H1 (cell line): ENCODE results near the gene LRPAP1. TPM values are rescaled to one million over a fixed set of nuclear protein-coding genes. Genes with fewer than 3 reads are reported as not detected.

ENCODE experiments used
- CTCF ChIA-PET: fragments of 300-600 bp; sonication (Branson Sonifier 250); formaldehyde crosslinking; loops from one replicate; lab custom pipeline; 2021; ENCODE audit not compliant: partially characterized antibody; lab: Charles Lee
- POLR2A ChIA-PET: fragments of 300-600 bp; sonication (Branson Sonifier 250); formaldehyde crosslinking; loops from one replicate; lab custom pipeline; 2021; ENCODE audit warnings: inconsistent platforms; ENCODE audit not compliant: partially characterized antibody; lab: Charles Lee
- DNase-seq, 2 experiments: peaks; one replicate each; pipeline versions ENCODE4 v3.0.0 to v3.0.0-alpha.2; 2010 to 2022; ENCODE audit warnings: low spot score in 2 of 2, low read depth in 1 of 2, mixed read lengths in 1 of 2
- FAIRE-seq: peaks from 2 replicates; lab custom pipeline; 2011; peaks lifted over from hg19 to GRCh38; lab: Jason Lieb, UNC
- H2AFZ ChIP-seq: 2 replicates; pipeline ENCODE4 v1.8.1; 2012; ENCODE audit warnings: low read length, inconsistent platforms
- H2AK5ac ChIP-seq: 2 replicates; pipeline ENCODE4 v1.6.1; 2013; ENCODE audit warnings: low read depth, low read length
- H2BK120ac ChIP-seq: replicated peaks from 2 replicates; pipeline ENCODE3; 2013; ENCODE audit warnings: low read depth, low read length, inconsistent platforms
- H2BK12ac ChIP-seq: 2 replicates; pipeline ENCODE4 v1.6.1; 2013; ENCODE audit warnings: low read depth, low read length
- H2BK15ac ChIP-seq: 2 replicates; pipeline ENCODE4 v1.6.1; 2013; ENCODE audit warnings: low read length
- H2BK20ac ChIP-seq: 2 replicates; pipeline ENCODE4 v1.6.1; 2013; ENCODE audit warnings: low read length
- H2BK5ac ChIP-seq: 2 replicates; pipeline ENCODE4 v1.6.1; 2013; ENCODE audit warnings: low read depth, low read length
- H3K14ac ChIP-seq: 2 replicates; pipeline ENCODE4 v1.6.1; 2013; ENCODE audit warnings: inconsistent platforms; ENCODE audit not compliant: insufficient read length
- H3K18ac ChIP-seq: 2 replicates; pipeline ENCODE4 v1.6.1; 2013; ENCODE audit warnings: low read length; ENCODE audit errors: extremely low read depth
- H3K23ac ChIP-seq: 2 replicates; pipeline ENCODE4 v1.6.1; 2013; ENCODE audit warnings: inconsistent platforms; ENCODE audit not compliant: insufficient read length
- H3K23me2 ChIP-seq: 2 replicates; pipeline ENCODE4 v1.6.1; 2013; ENCODE audit warnings: low read depth, low read length
- H3K27ac ChIP-seq: 2 replicates; pipeline ENCODE4 v1.6.1; 2011; ENCODE audit warnings: low read depth, low read length, inconsistent platforms
- H3K27me3 ChIP-seq, 4 experiments: replicated peaks in 1 of 4; 1 replicate in 1 of 4; 2 replicates in 3 of 4; pipeline versions ENCODE4 v1.6.1 to v1.8.1; 2011 to 2013; ENCODE audit warnings: low read length in 3 of 4, mild to moderate bottlenecking in 3 of 4, inconsistent platforms in 2 of 4, mixed read lengths in 2 of 4, moderate library complexity in 1 of 4; ENCODE audit not compliant: control insufficient read depth in 3 of 4, insufficient read depth in 3 of 4; ENCODE audit errors: extremely low read depth in 1 of 4
- H3K36me3 ChIP-seq, 4 experiments: 2 replicates each; pipeline versions ENCODE4 v1.6.1 to v1.8.1; 2011 to 2013; ENCODE audit warnings: mild to moderate bottlenecking in 4 of 4, low read length in 3 of 4, moderate library complexity in 2 of 4, control low read depth in 1 of 4, inconsistent platforms in 1 of 4; ENCODE audit not compliant: insufficient read depth in 4 of 4, control insufficient read depth in 2 of 4
- H3K4ac ChIP-seq: replicated peaks from 2 replicates; pipeline ENCODE3; 2013; ENCODE audit warnings: low read length, low read depth, mixed read lengths, inconsistent platforms; ENCODE audit not compliant: insufficient read length
- H3K4me1 ChIP-seq, 4 experiments: replicated peaks in 1 of 4; 1 replicate in 1 of 4; 2 replicates in 3 of 4; pipeline versions ENCODE4 v1.6.1 to v1.8.1; 2011 to 2013; ENCODE audit warnings: low read length in 3 of 4, inconsistent platforms in 2 of 4, mixed read lengths in 1 of 4; ENCODE audit not compliant: insufficient read depth in 4 of 4, control insufficient read depth in 3 of 4
- H3K4me2 ChIP-seq, 2 experiments: 2 replicates each; pipeline versions ENCODE4 v1.6.1 to v1.8.1; 2011 to 2013; ENCODE audit warnings: low read depth in 2 of 2, low read length in 2 of 2, control low read depth in 1 of 2, inconsistent platforms in 1 of 2, mild to moderate bottlenecking in 1 of 2; ENCODE audit not compliant: insufficient read depth in 1 of 2
- H3K4me3 ChIP-seq, 4 experiments: fragments of 200-600, 300-600 bp in 1 of 4; sonication (generic), shearing (Covaris generic), sonication (Bioruptor Twin) in 1 of 4; 2 replicates each; pipeline versions ENCODE4 v1.5.1 to v1.8.1; 2011 to 2016; ENCODE audit warnings: low read length in 4 of 4, low read depth in 3 of 4, control low read depth in 2 of 4, inconsistent platforms in 2 of 4, mild to moderate bottlenecking in 2 of 4, mixed read lengths in 1 of 4, moderate library complexity in 1 of 4; ENCODE audit not compliant: insufficient read depth in 2 of 4; ENCODE audit errors: extremely low read depth in 1 of 4
- H3K56ac ChIP-seq: replicated peaks from 2 replicates; pipeline ENCODE3; 2013; ENCODE audit warnings: low read depth, mild to moderate bottlenecking, mixed read lengths, low read length, inconsistent platforms; ENCODE audit not compliant: insufficient read length
- H3K79me1 ChIP-seq: 2 replicates; pipeline ENCODE4 v1.6.1; 2013; ENCODE audit warnings: low read depth, low read length, control low read depth
- H3K79me2 ChIP-seq, 2 experiments: 2 replicates each; pipeline versions ENCODE4 v1.6.1 to v1.8.1; 2012 to 2013; ENCODE audit warnings: low read length in 2 of 2, mild to moderate bottlenecking in 2 of 2, inconsistent platforms in 1 of 2; ENCODE audit not compliant: insufficient read depth in 2 of 2, control insufficient read depth in 1 of 2
- H3K9ac ChIP-seq, 4 experiments: replicated peaks in 1 of 4; 1 replicate in 1 of 4; 2 replicates in 3 of 4; pipeline versions ENCODE4 v1.6.1 to v1.8.1; 2011 to 2013; ENCODE audit warnings: low read depth in 3 of 4, low read length in 3 of 4, control low read depth in 2 of 4, mild to moderate bottlenecking in 2 of 4, moderate library complexity in 2 of 4, inconsistent platforms in 1 of 4; ENCODE audit errors: extremely low read depth in 1 of 4
- H3K9me3 ChIP-seq, 2 experiments: 2 replicates each; pipeline versions ENCODE4 v1.6.1 to v1.8.1; 2012 to 2013; ENCODE audit warnings: mild to moderate bottlenecking in 2 of 2, moderate library complexity in 2 of 2, control low read depth in 1 of 2, inconsistent platforms in 1 of 2, low read depth in 1 of 2, low read length in 1 of 2, mixed read lengths in 1 of 2; ENCODE audit not compliant: insufficient read depth in 2 of 2
- H4K20me1 ChIP-seq, 2 experiments: replicated peaks in 1 of 2; 2 replicates each; pipeline versions ENCODE3 to v1.8.1; 2011 to 2013; ENCODE audit warnings: inconsistent platforms in 2 of 2, low read length in 2 of 2, mild to moderate bottlenecking in 1 of 2; ENCODE audit not compliant: insufficient read depth in 2 of 2, control insufficient read depth in 1 of 2
- H4K5ac ChIP-seq: 2 replicates; pipeline ENCODE4 v1.6.1; 2013; ENCODE audit warnings: low read length, low read depth, mixed read lengths, inconsistent platforms; ENCODE audit not compliant: insufficient read length
- H4K8ac ChIP-seq: 2 replicates; pipeline ENCODE4 v1.8.0; 2013; ENCODE audit warnings: mild to moderate bottlenecking, moderate library complexity, low read length, inconsistent platforms; ENCODE audit not compliant: insufficient read depth; ENCODE audit errors: extremely low read depth
- H4K91ac ChIP-seq: replicated peaks from 2 replicates; pipeline ENCODE3; 2013; ENCODE audit warnings: low read length, mixed read lengths, inconsistent platforms; ENCODE audit not compliant: insufficient read length
- JUN ChIP-seq: IDR thresholded peaks from 2 replicates; pipeline ENCODE4 v1.6.1; 2011; ENCODE audit warnings: low read depth, mild to moderate bottlenecking, improper control_type of control experiment, low read length
- SIX5 ChIP-seq: IDR thresholded peaks from 2 replicates; pipeline ENCODE4 v1.6.1; 2011; ENCODE audit warnings: mild to moderate bottlenecking, low read depth, low read length
- SUZ12 ChIP-seq: fragments of 200-600 bp; sonication (generic); IDR thresholded peaks from 2 replicates; pipeline ENCODE4 v1.6.1; 2012; ENCODE audit warnings: mild to moderate bottlenecking, inconsistent platforms, low read length, moderate library complexity, mixed read lengths
- TEAD4 ChIP-seq: IDR thresholded peaks from 2 replicates; pipeline ENCODE4 v1.6.1; 2012; ENCODE audit warnings: low read depth, low read length, inconsistent platforms, mixed read lengths
- USF2 ChIP-seq: IDR thresholded peaks from 2 replicates; pipeline ENCODE4 v1.6.1; 2011; ENCODE audit warnings: low read length, improper control_type of control experiment
- WGBS, 2 experiments: shearing (Covaris generic) in 1 of 2; methylation state at CpG; one replicate each; pipeline versions ENCODE4 v1.1.6 to v1.1.7; 2013 to 2015; ENCODE audit warnings: low lambda C conversion rate in 2 of 2, mixed read lengths in 2 of 2, inconsistent platforms in 1 of 2, low coverage in 1 of 2, missing lambda C conversion rate in 1 of 2; ENCODE audit not compliant: insufficient replicate concordance in 2 of 2, insufficient coverage in 1 of 2, insufficient read length in 1 of 2; ENCODE audit errors: extremely low coverage in 1 of 2, missing lambda C conversion rate in 1 of 2; 5-methylcytosine and 5-hydroxymethylcytosine counted together
- polyA plus RNA-seq, 7 experiments: library from polyadenylated mRNA; depleted of rRNA in 3 of 7; stranded (reverse) in 5 of 7; unstranded in 2 of 7; fragments of >200 nt in 5 of 7; fragments of 200-250 nt in 2 of 7; gene quantifications; 1 replicate in 5 of 7; 2 replicates in 1 of 7; 4 replicates in 1 of 7; pipeline versions ENCODE4 v1.2.1 to v1.2.3, GENCODE V29; 2011 to 2013; ENCODE audit warnings: missing spikeins in 2 of 7, mixed read lengths in 2 of 7
- total RNA-seq: library from RNA; stranded (reverse); fragmentation: NEBNext Ultra II Directional; extraction: Animal tissue kit (Norgen Biotek cat#: 25700); gene quantifications from 2 replicates; pipeline ENCODE4 v1.2.1, GENCODE V29; 2021
- TF ChIP-seq, protein P1 (sequence below): IDR thresholded peaks from 2 replicates; pipeline ENCODE4 v1.6.1; 2012; ENCODE audit warnings: inconsistent platforms

LRPAP1 gene
- total and polyA plus RNA-seq, 2 of the 8 experiments (the other 6 are each of a cell fraction or from before 2014, with no cell fraction given), result 31.1 to 101 TPM

GRCh38 chr4:3473996-3474765 is 58.0 kb downstream of the LRPAP1 start:
- FAIRE-seq, result no peak
- H3K9me3 ChIP-seq, result no peaks in the 10 kb centered on the region
- H3K36me3 ChIP-seq, result no peaks in the 10 kb centered on the region
- TF ChIP-seq USF2 (no peak), JUN (no peak), SUZ12 (no peak), TEAD4 (no peak), SIX5 (no peak)
- TF ChIP-seq, protein P1, sequence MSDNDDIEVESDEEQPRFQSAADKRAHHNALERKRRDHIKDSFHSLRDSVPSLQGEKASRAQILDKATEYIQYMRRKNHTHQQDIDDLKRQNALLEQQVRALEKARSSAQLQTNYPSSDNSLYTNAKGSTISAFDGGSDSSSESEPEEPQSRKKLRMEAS, result no peak
- ChIA-PET CTCF (interaction anchor here (1.0 to 1.1 kb wide), 2 partner anchors 40 to 309 kb away, joined by 3 read pairs; no protein-coding TSS in a partner anchor), POLR2A (no interaction called here)
- H4K8ac ChIP-seq, result no peak overlapping the region
- H4K20me1 ChIP-seq, result no peaks in the 10 kb centered on the region
- H4K5ac ChIP-seq, result no peak overlapping the region
- H3K14ac ChIP-seq, result no peak overlapping the region
- peaks cover 4 to 66% (median 41%) of the 10 kb centered on the region in 4 experiments; a peak in 6 of 7 replicates for H3K27me3 ChIP-seq
- H3K9ac ChIP-seq, result no peak overlapping the region
- no peak overlapping the region for H2AFZ ChIP-seq
- no peaks in the 10 kb centered on the region for H3K79me1 ChIP-seq
- H3K79me2 ChIP-seq, result no peaks in the 10 kb centered on the region
- H2BK15ac ChIP-seq, result no peak overlapping the region
- H3K27ac ChIP-seq, result no peak overlapping the region
- no peak overlapping the region for H2BK20ac ChIP-seq
- H2BK120ac ChIP-seq, result no peak overlapping the region
- H3K18ac ChIP-seq, result no peak overlapping the region
- H3K4ac ChIP-seq, result no peak overlapping the region
- no peak overlapping the region for H2BK5ac ChIP-seq
- WGBS, 2 experiments, result 88% methylated on average over 9 of the region's 13 CpGs; no CpG with 5 or more reads in 1 of the 2 experiments
- no peaks in the 10 kb centered on the region for H3K23me2 ChIP-seq
- peaks cover 0 to 5% (median 4%) of the 10 kb centered on the region in 4 experiments; a peak in 2 of 7 replicates for H3K4me1 ChIP-seq
- no peak overlapping the region for H3K23ac ChIP-seq
- no peak overlapping the region for H3K4me3 ChIP-seq
- H2BK12ac ChIP-seq, result 0 out of 2 replicates have a peak overlapping the region, but pooled peaks have one; percentile 27
- no peak overlapping the region for H3K4me2 ChIP-seq
- no peak for DNase-seq
- no peak overlapping the region for H3K56ac ChIP-seq
- no peak overlapping the region for H4K91ac ChIP-seq
- H2AK5ac ChIP-seq, result no peak overlapping the region
